Astrocyte of the spinal cord (primary cell): Measurements from ENCODE around the gene GRIK5.

ENCODE experiments used
- DNase-seq: peaks from one replicate; pipeline ENCODE4 v3.0.0; 2011; ENCODE audit warnings: low read depth, low spot score
- H3K4me3 ChIP-seq: 2 replicates; pipeline ENCODE4 v1.5.1; 2011; ENCODE audit warnings: low read depth, mild to moderate bottlenecking, low read length, moderate library complexity
- in situ Hi-C: cut with HindIII; loops from 2 replicates; pipeline ENCODE4 v1.10.0; 2017; ENCODE audit warnings: low sequenced_read_pairs
- TF ChIP-seq, protein P1 (sequence below): IDR thresholded peaks from 2 replicates; pipeline ENCODE4 v1.5.1; 2012; ENCODE audit warnings: low read depth, mild to moderate bottlenecking, low read length, inconsistent platforms

The GRIK5 gene

DNA sequence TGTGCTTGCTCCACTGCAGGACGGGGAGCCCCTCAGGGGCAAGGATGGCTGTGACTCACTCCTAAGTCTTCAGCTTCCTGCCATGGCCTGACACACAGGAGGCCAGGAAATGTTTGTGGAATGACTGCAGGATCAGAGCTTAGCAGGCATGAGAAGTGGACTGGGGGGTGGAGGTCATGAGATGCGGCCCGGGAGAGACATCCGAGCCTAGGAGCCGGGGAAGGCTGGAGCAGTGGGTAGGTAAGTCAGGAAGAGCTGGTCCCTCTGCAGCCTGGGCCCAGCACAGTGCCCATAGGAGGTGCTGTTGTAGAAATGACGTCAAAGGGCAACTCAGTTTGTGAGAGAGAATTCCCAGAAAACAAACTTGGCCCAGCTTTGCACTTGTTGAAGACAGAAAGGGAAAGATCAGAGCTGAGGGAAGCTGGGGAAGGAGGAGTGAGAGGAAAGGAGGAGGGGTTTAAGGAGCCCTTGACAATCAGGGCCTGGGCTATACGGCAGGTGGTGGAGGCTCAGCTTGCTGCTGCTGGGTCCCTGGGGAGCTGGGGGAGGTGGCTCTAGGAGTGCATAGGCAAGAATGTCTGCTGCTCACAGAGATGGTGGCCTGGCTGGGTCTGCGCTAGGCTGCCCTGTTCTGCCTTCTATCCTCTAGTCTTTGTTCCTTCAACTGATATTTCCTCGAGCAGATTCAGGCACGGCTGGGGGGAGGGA is 43.8 kb upstream of the GRIK5 start:
- in situ Hi-C loops = no loop called here
- TF ChIP-seq, protein P1, sequence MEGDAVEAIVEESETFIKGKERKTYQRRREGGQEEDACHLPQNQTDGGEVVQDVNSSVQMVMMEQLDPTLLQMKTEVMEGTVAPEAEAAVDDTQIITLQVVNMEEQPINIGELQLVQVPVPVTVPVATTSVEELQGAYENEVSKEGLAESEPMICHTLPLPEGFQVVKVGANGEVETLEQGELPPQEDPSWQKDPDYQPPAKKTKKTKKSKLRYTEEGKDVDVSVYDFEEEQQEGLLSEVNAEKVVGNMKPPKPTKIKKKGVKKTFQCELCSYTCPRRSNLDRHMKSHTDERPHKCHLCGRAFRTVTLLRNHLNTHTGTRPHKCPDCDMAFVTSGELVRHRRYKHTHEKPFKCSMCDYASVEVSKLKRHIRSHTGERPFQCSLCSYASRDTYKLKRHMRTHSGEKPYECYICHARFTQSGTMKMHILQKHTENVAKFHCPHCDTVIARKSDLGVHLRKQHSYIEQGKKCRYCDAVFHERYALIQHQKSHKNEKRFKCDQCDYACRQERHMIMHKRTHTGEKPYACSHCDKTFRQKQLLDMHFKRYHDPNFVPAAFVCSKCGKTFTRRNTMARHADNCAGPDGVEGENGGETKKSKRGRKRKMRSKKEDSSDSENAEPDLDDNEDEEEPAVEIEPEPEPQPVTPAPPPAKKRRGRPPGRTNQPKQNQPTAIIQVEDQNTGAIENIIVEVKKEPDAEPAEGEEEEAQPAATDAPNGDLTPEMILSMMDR = peak; percentile 42
- no peak overlapping the region for H3K4me3 ChIP-seq
- peak; percentile 95 for DNase-seq

DNA sequence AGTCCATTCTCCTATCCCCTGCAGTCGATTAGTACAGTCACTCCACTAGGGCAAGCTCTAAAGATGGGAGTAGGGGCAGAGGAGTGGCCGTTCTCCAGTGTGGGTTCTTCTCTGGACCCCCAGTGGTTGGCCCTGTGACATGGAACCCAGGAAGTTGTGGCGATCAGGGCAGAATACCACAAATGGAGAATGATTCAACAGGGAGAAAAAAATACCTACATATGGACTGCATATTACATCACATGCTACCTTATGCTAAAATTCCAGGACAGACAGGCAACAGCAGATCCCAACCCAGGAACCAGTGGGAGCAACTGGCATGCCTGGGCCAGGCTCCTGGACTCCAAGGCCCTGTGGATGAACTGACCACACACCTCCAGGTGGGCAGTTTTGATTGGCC is 41.8 kb upstream of the GRIK5 start:
- peak; percentile 45 for DNase-seq
- TF ChIP-seq, protein P1 = no peak
- H3K4me3 ChIP-seq = no peak overlapping the region
- in situ Hi-C loops = no loop called here

DNA sequence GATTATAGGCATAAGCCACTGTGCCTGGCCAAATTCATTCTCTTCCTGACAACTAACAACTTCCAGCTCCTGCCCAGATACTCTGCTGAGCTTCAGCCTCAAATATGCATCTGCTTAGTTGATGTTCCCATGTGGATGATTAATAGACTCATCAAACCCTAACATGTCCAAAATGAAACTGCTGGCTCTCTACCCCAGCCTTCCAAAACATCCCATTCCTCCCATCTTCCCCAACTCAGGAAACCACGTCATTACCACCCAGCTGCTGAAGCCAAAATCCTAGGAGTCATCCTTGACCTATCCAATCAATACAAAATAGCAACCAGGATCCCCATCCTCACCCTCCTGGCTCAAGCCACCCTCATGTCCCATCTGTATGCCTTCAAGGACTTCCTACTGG is 41.4 kb upstream of the GRIK5 start:
- H3K4me3 ChIP-seq = no peak overlapping the region
- TF ChIP-seq, protein P1 = no peak
- in situ Hi-C loops = no loop called here
- DNase-seq = no peak

DNA sequence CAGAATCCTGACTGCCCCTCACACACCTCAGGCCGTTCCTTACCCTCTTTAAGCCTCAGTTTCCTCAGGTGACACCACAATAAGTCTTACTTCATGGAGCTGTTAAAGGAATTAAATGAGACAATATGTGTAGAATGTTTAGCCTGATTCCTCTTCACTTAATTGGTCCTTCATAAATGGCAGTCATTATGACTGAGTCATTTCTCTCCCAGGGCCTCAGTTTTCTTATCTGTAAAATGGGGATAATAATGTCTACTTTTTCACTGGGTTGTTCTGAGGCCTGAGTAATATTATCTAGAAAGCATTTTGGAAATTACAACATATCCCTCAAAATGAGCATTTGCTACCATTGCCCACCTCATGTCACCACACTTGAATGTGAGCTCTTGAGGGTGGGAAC is 40.7 kb upstream of the GRIK5 start:
- in situ Hi-C loops = no loop called here

DNA sequence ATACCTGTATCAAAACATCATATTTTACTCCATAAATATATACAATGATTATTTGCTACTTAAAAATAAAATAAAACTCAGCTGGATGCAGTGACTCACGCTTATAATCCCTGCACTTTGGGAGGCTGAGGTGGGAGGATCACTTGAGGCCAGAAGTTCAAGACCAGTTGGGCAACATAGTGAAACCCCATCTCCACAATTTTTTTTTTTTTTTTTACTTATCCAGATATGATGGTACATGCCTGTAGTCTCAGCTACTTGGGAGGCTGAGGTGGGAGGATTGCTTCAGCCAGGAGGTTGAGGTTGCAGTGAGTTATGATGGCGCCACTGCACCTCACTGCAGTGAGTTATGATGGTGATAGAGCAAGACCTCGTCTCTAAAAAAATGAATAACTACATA is 39.9 kb upstream of the GRIK5 start:
- in situ Hi-C loops = no loop called here
- no peak for DNase-seq

More for the DNA sequence above, 40.7 kb upstream of the GRIK5 start:
- no peak overlapping the region for H3K4me3 ChIP-seq
- TF ChIP-seq, protein P1 = no peak
- no peak for DNase-seq

DNA sequence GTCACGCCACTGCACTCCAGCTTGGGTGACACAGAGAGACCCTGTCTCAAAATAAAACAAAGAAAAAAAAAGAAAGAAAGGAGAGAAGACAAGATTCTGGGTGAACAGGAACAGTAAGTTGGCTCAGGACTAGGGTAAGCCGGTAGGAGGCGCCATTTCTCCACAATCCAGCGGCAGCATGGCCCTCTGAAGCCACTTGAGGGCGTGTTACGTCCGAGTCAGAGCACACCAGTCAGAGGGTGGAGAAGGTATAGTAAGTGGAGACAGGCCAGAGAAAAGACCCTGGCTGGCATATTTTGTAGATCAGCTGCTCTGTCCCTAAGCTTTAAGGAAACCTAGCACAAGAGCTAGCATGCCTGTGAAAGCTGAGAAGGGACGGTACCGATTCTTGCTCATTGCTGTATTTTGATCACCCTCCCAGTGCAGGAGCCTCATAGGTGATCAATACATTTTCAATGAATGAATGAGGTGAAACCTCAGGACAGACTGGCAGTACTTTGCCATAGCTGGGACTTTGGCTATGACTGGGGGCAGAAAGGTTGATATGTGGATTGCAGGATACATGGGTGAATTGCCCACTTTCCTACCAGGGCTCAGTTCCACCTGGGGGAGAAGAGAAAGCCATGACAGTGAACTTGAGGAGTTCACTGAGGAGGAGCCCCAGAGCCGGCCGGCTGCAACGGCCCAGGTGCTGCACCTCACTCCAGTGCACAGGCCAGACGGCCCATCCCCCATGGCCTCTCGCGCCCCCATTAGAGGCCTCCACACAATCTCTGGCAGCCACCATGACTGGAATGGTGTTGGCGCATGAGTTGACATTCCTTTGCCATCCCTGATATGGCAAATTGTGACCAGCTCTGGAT is 38.8 kb upstream of the GRIK5 start:
- in situ Hi-C loops = no loop called here
- TF ChIP-seq, protein P1 = peak; percentile 100
- H3K4me3 ChIP-seq = no peak overlapping the region
- peak; percentile 86 for DNase-seq

More for the DNA sequence above, 39.9 kb upstream of the GRIK5 start:
- H3K4me3 ChIP-seq = no peak overlapping the region
- TF ChIP-seq, protein P1 = no peak
